Smooth muscle cell (in vitro differentiated cells): Measurements from ENCODE around the gene MAGI1. TPM values are rescaled to one million over a fixed set of nuclear protein-coding genes. Genes with fewer than 3 reads are reported as not detected.

ENCODE experiments used
- DNase-seq: peaks from one replicate; lab custom pipeline; 2025; ENCODE audit not compliant: unreplicated experiment; lab: John Stamatoyannopoulos, UW
- H2AFZ ChIP-seq: fragments of 200-600 bp; sonication (generic); 2 replicates; pipeline ENCODE4 v1.6.0; 2016; ENCODE audit warnings: antibody characterized with exemption, low read depth, mild to moderate bottlenecking
- H3F3A ChIP-seq: fragments of 200-600 bp; sonication (generic); 2 replicates; pipeline ENCODE4 v1.6.0; 2017; ENCODE audit warnings: antibody characterized with exemption, low read depth
- H3K27ac ChIP-seq: fragments of 200-600 bp; sonication (generic); 2 replicates; pipeline ENCODE4 v1.5.1; 2016; ENCODE audit warnings: low read depth, mild to moderate bottlenecking
- H3K27me3 ChIP-seq: fragments of 200-600 bp; sonication (generic); 2 replicates; pipeline ENCODE4 v1.6.1; 2016; ENCODE audit warnings: low read depth, mild to moderate bottlenecking
- H3K36me3 ChIP-seq: fragments of 200-600 bp; sonication (generic); 2 replicates; pipeline ENCODE4 v1.5.1; 2016; ENCODE audit warnings: low read depth
- H3K4me1 ChIP-seq: fragments of 200-600 bp; sonication (generic); 2 replicates; pipeline ENCODE4 v1.5.1; 2016; ENCODE audit warnings: low read depth
- H3K4me2 ChIP-seq: fragments of 200-600 bp; sonication (generic); 2 replicates; pipeline ENCODE4 v1.6.0; 2016; ENCODE audit warnings: mild to moderate bottlenecking
- H3K4me3 ChIP-seq: fragments of 200-600 bp; sonication (generic); 2 replicates; pipeline ENCODE4 v1.5.1; 2016; ENCODE audit warnings: mild to moderate bottlenecking
- H3K79me2 ChIP-seq: fragments of 200-600 bp; sonication (generic); 2 replicates; pipeline ENCODE4 v1.6.0; 2016; ENCODE audit warnings: low read depth, mild to moderate bottlenecking
- H3K9ac ChIP-seq: fragments of 200-600 bp; sonication (generic); 2 replicates; pipeline ENCODE4 v1.6.0; 2016; ENCODE audit warnings: low read depth
- H3K9me3 ChIP-seq: fragments of 200-600 bp; sonication (generic); replicated peaks from 2 replicates; pipeline ENCODE4 v1.5.1; 2016; ENCODE audit warnings: low read depth
- H4K20me1 ChIP-seq: fragments of 200-600 bp; sonication (generic); 2 replicates; pipeline ENCODE4 v1.6.0; 2016; ENCODE audit warnings: low read depth
- WGBS: methylation state at CpG from one replicate; pipeline ENCODE4 v1.1.7; 2016; ENCODE audit warnings: low lambda C conversion rate; 5-methylcytosine and 5-hydroxymethylcytosine counted together
- polyA plus RNA-seq: library from polyadenylated mRNA; unstranded; fragments of >200 nt; fragmentation: Nextera tagmentation; extraction: Ambion mirVana; gene quantifications from 2 replicates; pipeline ENCODE4 v1.2.1, GENCODE V29; 2016
- total RNA-seq: library from RNA; depleted of rRNA; stranded (reverse); fragments of >200 nt; gene quantifications from 2 replicates; pipeline ENCODE4 v1.2.3, GENCODE V29; 2014
- TF ChIP-seq, protein P1 (sequence below): fragments of 200-600 bp; sonication (generic); IDR thresholded peaks from 2 replicates; pipeline ENCODE4 v1.5.1; 2017; ENCODE audit warnings: borderline replicate concordance, mild to moderate bottlenecking, antibody characterized with exemption; ENCODE audit not compliant: insufficient read depth, poor library complexity, severe bottlenecking

Gene MAGI1
- total and polyA plus RNA-seq, 2 experiments from 2014 or later: 9.9 to 23.3 TPM

DNA sequence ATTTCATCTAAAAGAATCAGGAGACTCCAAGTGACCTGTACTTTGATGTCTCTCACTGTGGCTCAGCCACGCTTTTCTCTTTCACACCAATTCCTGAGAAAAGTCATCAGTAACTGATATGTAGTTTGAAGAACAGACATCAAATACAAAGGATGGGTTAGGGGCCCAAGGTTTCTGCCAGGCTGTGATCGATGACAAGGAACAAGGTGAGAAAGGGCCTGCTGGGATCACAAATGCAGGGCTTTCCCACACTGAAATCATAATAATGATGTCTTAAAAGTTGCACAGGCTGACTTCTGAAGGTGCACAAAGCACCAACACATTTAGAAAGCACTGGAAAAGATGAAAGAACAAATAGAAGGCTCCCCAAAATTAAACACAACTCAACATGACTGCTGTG is 396.9 kb downstream of the MAGI1 start:
- DNase-seq: no peak
- Histone ChIP-seq H3K36me3 (no peaks in the 10 kb centered on the region), H3K4me2 (no peak overlapping the region), H3F3A (no peaks in the 10 kb centered on the region), H3K79me2 (peaks cover 18% of the 10 kb centered on the region), H2AFZ (no peak overlapping the region), H3K4me3 (no peak overlapping the region), H4K20me1 (peaks cover 62% of the 10 kb centered on the region), H3K4me1 (peaks cover 4% of the 10 kb centered on the region), H3K9ac (no peak overlapping the region), H3K27me3 (no peaks in the 10 kb centered on the region), H3K9me3 (peaks cover 2% of the 10 kb centered on the region), H3K27ac (no peak overlapping the region)
- TF ChIP-seq, protein P1, sequence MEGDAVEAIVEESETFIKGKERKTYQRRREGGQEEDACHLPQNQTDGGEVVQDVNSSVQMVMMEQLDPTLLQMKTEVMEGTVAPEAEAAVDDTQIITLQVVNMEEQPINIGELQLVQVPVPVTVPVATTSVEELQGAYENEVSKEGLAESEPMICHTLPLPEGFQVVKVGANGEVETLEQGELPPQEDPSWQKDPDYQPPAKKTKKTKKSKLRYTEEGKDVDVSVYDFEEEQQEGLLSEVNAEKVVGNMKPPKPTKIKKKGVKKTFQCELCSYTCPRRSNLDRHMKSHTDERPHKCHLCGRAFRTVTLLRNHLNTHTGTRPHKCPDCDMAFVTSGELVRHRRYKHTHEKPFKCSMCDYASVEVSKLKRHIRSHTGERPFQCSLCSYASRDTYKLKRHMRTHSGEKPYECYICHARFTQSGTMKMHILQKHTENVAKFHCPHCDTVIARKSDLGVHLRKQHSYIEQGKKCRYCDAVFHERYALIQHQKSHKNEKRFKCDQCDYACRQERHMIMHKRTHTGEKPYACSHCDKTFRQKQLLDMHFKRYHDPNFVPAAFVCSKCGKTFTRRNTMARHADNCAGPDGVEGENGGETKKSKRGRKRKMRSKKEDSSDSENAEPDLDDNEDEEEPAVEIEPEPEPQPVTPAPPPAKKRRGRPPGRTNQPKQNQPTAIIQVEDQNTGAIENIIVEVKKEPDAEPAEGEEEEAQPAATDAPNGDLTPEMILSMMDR: no peak
- 88% methylated on average over 2 of the region's 2 CpGs for whole genome bisulfite sequencing

DNA sequence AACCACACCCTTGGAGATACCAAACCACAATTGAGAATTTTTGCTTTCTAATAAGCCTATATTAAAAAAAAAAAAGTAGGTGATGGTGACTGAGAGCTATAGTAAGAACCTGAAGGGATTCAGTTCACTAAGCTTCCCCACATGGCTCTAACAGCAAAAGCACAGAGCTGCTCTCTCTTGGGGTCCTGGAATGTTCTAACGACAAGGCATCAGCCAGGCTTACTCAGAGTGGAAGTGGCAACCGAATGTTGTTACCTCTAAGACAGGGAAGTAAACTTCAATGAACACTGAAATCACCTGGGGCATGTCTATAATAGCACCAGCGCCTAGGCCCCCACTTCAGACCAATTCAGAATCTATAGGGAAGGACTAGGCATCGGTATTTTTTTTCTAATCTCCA is 397.7 kb downstream of the MAGI1 start:
- Histone ChIP-seq H3K27ac (no peak overlapping the region), H3K79me2 (peaks cover 10% of the 10 kb centered on the region), H3K27me3 (no peaks in the 10 kb centered on the region), H3K9me3 (no peaks in the 10 kb centered on the region), H3K36me3 (no peaks in the 10 kb centered on the region), H3K9ac (no peak overlapping the region), H3K4me2 (no peak overlapping the region), H3K4me1 (peaks cover 4% of the 10 kb centered on the region), H3K4me3 (no peak overlapping the region), H3F3A (no peaks in the 10 kb centered on the region), H2AFZ (no peak overlapping the region), H4K20me1 (peaks cover 68% of the 10 kb centered on the region)
- TF ChIP-seq, protein P1: no peak
- DNase-seq: no peak
- 74% methylated on average over 4 of the region's 4 CpGs for WGBS

DNA sequence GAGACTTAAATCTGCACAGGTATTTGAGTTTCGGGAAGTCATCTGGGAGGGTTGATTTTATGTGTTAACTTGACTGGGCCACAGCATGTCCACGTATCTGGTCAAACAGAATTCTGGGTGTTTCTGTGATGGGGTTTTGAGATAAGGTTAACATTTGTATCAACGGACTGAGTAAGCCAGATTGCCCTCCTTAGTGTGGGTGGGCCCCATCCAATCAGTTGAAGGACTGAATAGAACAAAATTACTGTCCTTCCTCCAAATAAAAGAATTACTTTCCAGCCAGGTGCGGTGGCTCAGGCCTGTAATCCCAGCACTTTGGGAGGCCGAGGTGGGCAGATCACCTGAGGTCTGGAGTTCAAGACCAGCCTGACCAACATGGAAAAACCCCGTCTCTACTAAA is 399.3 kb downstream of the MAGI1 start:
- no peak overlapping the region for H2AFZ ChIP-seq
- DNase-seq: no peak
- no peak overlapping the region for H3K27ac ChIP-seq
- 92% methylated on average over 6 of the region's 6 CpGs for WGBS
- no peaks in the 10 kb centered on the region for H3K9me3 ChIP-seq
- TF ChIP-seq, protein P1: no peak
- peaks cover 4% of the 10 kb centered on the region for H3K4me1 ChIP-seq
- H3F3A ChIP-seq: no peaks in the 10 kb centered on the region
- H3K79me2 ChIP-seq: no peaks in the 10 kb centered on the region
- H3K4me2 ChIP-seq: no peak overlapping the region
- H3K4me3 ChIP-seq: no peak overlapping the region
- H3K36me3 ChIP-seq: no peaks in the 10 kb centered on the region
- H3K27me3 ChIP-seq: no peaks in the 10 kb centered on the region
- peaks cover 76% of the 10 kb centered on the region for H4K20me1 ChIP-seq
- H3K9ac ChIP-seq: no peak overlapping the region

DNA sequence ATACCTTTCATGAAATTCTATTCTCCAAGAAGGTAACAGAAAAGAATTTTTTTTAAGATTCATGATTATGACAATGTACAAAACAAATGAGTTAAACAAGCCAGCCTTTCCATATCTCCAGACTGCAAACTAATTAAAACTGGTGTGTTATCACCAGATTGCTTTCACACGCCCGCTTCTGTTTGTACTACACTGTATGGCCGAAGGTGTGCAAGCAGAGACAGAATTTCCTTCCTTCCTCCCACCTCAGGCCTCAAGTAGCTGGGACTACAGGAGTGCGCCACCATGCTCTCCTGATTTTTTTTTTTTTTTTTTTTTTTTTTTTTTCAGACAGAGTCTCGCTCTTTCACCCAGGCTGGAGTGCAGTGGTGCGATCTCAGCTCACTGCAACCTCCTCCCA is 400.4 kb downstream of the MAGI1 start:
- Histone ChIP-seq H3K4me1 (peaks cover 4% of the 10 kb centered on the region), H3K79me2 (no peaks in the 10 kb centered on the region), H3K36me3 (no peaks in the 10 kb centered on the region), H3K27me3 (no peaks in the 10 kb centered on the region), H3K9me3 (no peaks in the 10 kb centered on the region), H3K27ac (no peak overlapping the region), H4K20me1 (peaks cover 78% of the 10 kb centered on the region), H3K4me3 (no peak overlapping the region), H2AFZ (no peak overlapping the region), H3K9ac (no peak overlapping the region), H3F3A (no peaks in the 10 kb centered on the region), H3K4me2 (no peak overlapping the region)
- TF ChIP-seq, protein P1: no peak
- 93% methylated on average over 6 of the region's 6 CpGs for WGBS
- DNase-seq: no peak
